SK-N-SH (cell line): ENCODE results near the gene S100A10. TPM values are rescaled to one million over a fixed set of nuclear protein-coding genes. Genes with fewer than 3 reads are reported as not detected.

Experiments
- CTCF ChIA-PET: fragments of 300-600, 350-600 bp; formaldehyde crosslinking; extraction: SDS; loops from one replicate; lab custom pipeline; 2021; lab: Yijun Ruan, JAX
- POLR2A ChIA-PET: fragments of 350-600 bp; sonication (Branson Sonifier 250); formaldehyde crosslinking; extraction: SDS; loops from one replicate; lab custom pipeline; 2020; ENCODE audit warnings: antibody characterized with exemption, inconsistent platforms; lab: Yijun Ruan, JAX
- DNase-seq: peaks from one replicate; pipeline ENCODE4 v3.0.0; 2012
- H2AFZ ChIP-seq: fragments of 200-600 bp; sonication (generic); 2 replicates; pipeline ENCODE4 v1.8.1; 2016; ENCODE audit warnings: antibody characterized with exemption, mild to moderate bottlenecking, low read depth
- H3F3A ChIP-seq: fragments of 200-600 bp; sonication (generic); replicated peaks from 2 replicates; pipeline ENCODE3; 2016; ENCODE audit warnings: antibody characterized with exemption, mild to moderate bottlenecking; ENCODE audit not compliant: insufficient read depth
- H3K27ac ChIP-seq, 2 experiments: fragments of 200-500 bp in 1 of 2; fragments of 200-600 bp in 1 of 2; sonication (Bioruptor generic) in 1 of 2; sonication (generic), shearing (Covaris generic) in 1 of 2; 2 replicates each; pipeline versions ENCODE4 v1.5.1 to v1.6.1; 2014 to 2016; ENCODE audit warnings: low read depth in 2 of 2, inconsistent platforms in 1 of 2, low read length in 1 of 2, mild to moderate bottlenecking in 1 of 2, mixed read lengths in 1 of 2
- H3K27me3 ChIP-seq: fragments of 200-600 bp; sonication (generic), shearing (Covaris generic); 2 replicates; pipeline ENCODE4 v1.6.1; 2016; ENCODE audit warnings: mixed run types; ENCODE audit not compliant: insufficient read depth
- H3K36me3 ChIP-seq, 2 experiments: fragments of 200-500 bp in 1 of 2; fragments of 200-600 bp in 1 of 2; sonication (Bioruptor generic) in 1 of 2; sonication (generic) in 1 of 2; replicated peaks in 1 of 2; 2 replicates each; pipeline versions ENCODE3 to v1.5.1; 2014 to 2016; ENCODE audit warnings: low read length in 1 of 2, mild to moderate bottlenecking in 1 of 2; ENCODE audit not compliant: insufficient read depth in 2 of 2, control insufficient read depth in 1 of 2
- H3K4me1 ChIP-seq, 2 experiments: fragments of 200-500 bp in 1 of 2; fragments of 200-600 bp in 1 of 2; sonication (Bioruptor generic) in 1 of 2; sonication (generic), shearing (Covaris generic) in 1 of 2; 2 replicates each; pipeline versions ENCODE4 v1.5.1 to v1.6.1; 2014 to 2016; ENCODE audit warnings: low read depth in 1 of 2, low read length in 1 of 2, mixed run types in 1 of 2; ENCODE audit not compliant: insufficient read depth in 2 of 2, control insufficient read depth in 1 of 2
- H3K4me2 ChIP-seq: fragments of 200-600 bp; sonication (generic), shearing (Covaris generic); 2 replicates; pipeline ENCODE4 v1.6.1; 2017; ENCODE audit warnings: mixed run types
- H3K4me3 ChIP-seq, 2 experiments: fragments of 200-500 bp in 1 of 2; fragments of 200-600 bp in 1 of 2; sonication (Bioruptor generic) in 1 of 2; sonication (generic), shearing (Covaris generic) in 1 of 2; 2 replicates each; pipeline versions ENCODE4 v1.5.1 to v1.8.1; 2014 to 2016; ENCODE audit warnings: low read depth in 2 of 2, inconsistent platforms in 1 of 2, low read length in 1 of 2, mild to moderate bottlenecking in 1 of 2, mixed read lengths in 1 of 2, moderate library complexity in 1 of 2
- H3K79me2 ChIP-seq: fragments of 200-600 bp; sonication (generic); 2 replicates; pipeline ENCODE4 v1.8.1; 2017; ENCODE audit warnings: mild to moderate bottlenecking; ENCODE audit not compliant: insufficient read depth
- H3K9ac ChIP-seq: fragments of 200-600 bp; sonication (generic); 2 replicates; pipeline ENCODE4 v1.6.1; 2017; ENCODE audit warnings: mixed run types
- H3K9me2 ChIP-seq: fragments of 200-600 bp; sonication (generic); 2 replicates; pipeline ENCODE4 v1.6.1; 2017; ENCODE audit warnings: mixed run types
- H3K9me3 ChIP-seq: fragments of 200-600 bp; sonication (generic); 2 replicates; pipeline ENCODE4 v1.6.1; 2017; ENCODE audit warnings: mixed run types, mild to moderate bottlenecking, moderate library complexity
- H4K20me1 ChIP-seq: fragments of 200-600 bp; sonication (generic); 2 replicates; pipeline ENCODE4 v1.6.1; 2017; ENCODE audit warnings: mild to moderate bottlenecking, mixed run types; ENCODE audit not compliant: insufficient read depth
- FOXJ3 ChIP-seq: sonication (generic); formaldehyde crosslinking; IDR thresholded peaks from 2 replicates; pipeline ENCODE4 v1.5.1; 2020; ENCODE audit warnings: mild to moderate bottlenecking, missing genetic modification reagents
- GATA2 ChIP-seq: sonication (generic); formaldehyde crosslinking; IDR thresholded peaks from 2 replicates; pipeline ENCODE4 v1.5.0; 2020; ENCODE audit warnings: mild to moderate bottlenecking, missing genetic modification reagents
- JUND ChIP-seq: IDR thresholded peaks from 2 replicates; pipeline ENCODE4 v1.4.0; 2012
- MEF2A ChIP-seq: IDR thresholded peaks from 2 replicates; pipeline ENCODE4 v1.4.0; 2012; ENCODE audit warnings: low read depth, borderline replicate concordance
- MXI1 ChIP-seq: IDR thresholded peaks from 2 replicates; pipeline ENCODE4 v1.6.1; 2012; ENCODE audit warnings: mild to moderate bottlenecking, low read depth, low read length, improper control_type of control experiment
- NRF1 ChIP-seq: IDR thresholded peaks from 2 replicates; pipeline ENCODE4 v1.6.1; 2012; ENCODE audit warnings: low read depth, mild to moderate bottlenecking, low read length
- RCOR1 ChIP-seq: fragments of 150-350 bp; IDR thresholded peaks from 2 replicates; pipeline ENCODE4 v1.6.1; 2017; ENCODE audit warnings: antibody characterized with exemption, low read length
- SMC3 ChIP-seq: IDR thresholded peaks from 2 replicates; pipeline ENCODE4 v1.6.1; 2012; ENCODE audit warnings: low read depth, low read length, improper control_type of control experiment
- TAF1 ChIP-seq: IDR thresholded peaks from 2 replicates; pipeline ENCODE4 v1.6.1; 2012; ENCODE audit warnings: low read depth, mild to moderate bottlenecking, low read length, moderate library complexity, borderline replicate concordance
- YY1 ChIP-seq: IDR thresholded peaks from 2 replicates; pipeline ENCODE4 v1.4.0; 2012; ENCODE audit warnings: low read depth, mild to moderate bottlenecking
- WGBS: methylation state at CpG from one replicate; pipeline ENCODE4 v1.1.6; 2017; ENCODE audit warnings: low lambda C conversion rate; 5-methylcytosine and 5-hydroxymethylcytosine counted together
- polyA plus RNA-seq, 3 experiments: library from polyadenylated mRNA; depleted of rRNA; stranded (reverse); fragments of >200 nt; gene quantifications; 2 replicates each; pipeline ENCODE4 v1.2.3, GENCODE V29; 2012
- TF ChIP-seq, protein P1 (sequence below): IDR thresholded peaks from 2 replicates; pipeline ENCODE4 v1.4.0; 2012; ENCODE audit warnings: low read depth, borderline replicate concordance
- TF ChIP-seq, protein P2 (sequence below): IDR thresholded peaks from 2 replicates; pipeline ENCODE4 v1.4.0; 2012; ENCODE audit warnings: low read depth
- TF ChIP-seq, protein P3 (sequence below): fragments of 200-600 bp; sonication (generic); IDR thresholded peaks from 2 replicates; pipeline ENCODE4 v1.6.1; 2017; ENCODE audit warnings: antibody characterized with exemption, mild to moderate bottlenecking, moderate library complexity

S100A10 gene
- polyA plus RNA-seq, 1 of the 3 experiments (the other 2 are of a cell fraction) = 161 TPM

DNA sequence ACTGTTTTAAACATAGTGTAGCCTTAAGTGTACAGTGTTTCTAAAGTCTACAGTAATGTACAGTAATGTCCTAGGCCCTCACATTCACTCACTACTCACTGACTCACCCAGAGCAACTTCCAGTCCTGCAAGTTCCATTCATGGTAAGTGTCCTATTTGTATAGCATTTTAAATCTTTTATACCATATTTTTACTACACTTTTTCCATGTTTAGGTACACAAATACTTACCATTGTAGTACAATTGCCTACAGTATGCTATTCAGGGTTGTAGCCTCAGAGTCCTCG, 3.6 kb upstream of the S100A10 start:
- no peaks in the 10 kb centered on the region for H3K36me3 ChIP-seq
- peaks cover under 1% of the 10 kb centered on the region; the same call in 1 of the 2 replicates for H3K27me3 ChIP-seq
- H3K9me3 ChIP-seq = no peaks in the 10 kb centered on the region
- H3F3A ChIP-seq = peaks cover 25% of the 10 kb centered on the region
- 10% methylated on average over 1 of the region's 1 CpG for WGBS
- no peak overlapping the region for H3K4me3 ChIP-seq
- H3K9ac ChIP-seq = no peak overlapping the region
- TF ChIP-seq MXI1 (no peak), YY1 (no peak), FOXJ3 (CRISPR knock-in tag) (no peak), SMC3 (no peak), GATA2 (CRISPR knock-in tag) (no peak), NRF1 (no peak), TAF1 (no peak), MEF2A (no peak), JUND (no peak), RCOR1 (no peak)
- TF ChIP-seq, protein P1, sequence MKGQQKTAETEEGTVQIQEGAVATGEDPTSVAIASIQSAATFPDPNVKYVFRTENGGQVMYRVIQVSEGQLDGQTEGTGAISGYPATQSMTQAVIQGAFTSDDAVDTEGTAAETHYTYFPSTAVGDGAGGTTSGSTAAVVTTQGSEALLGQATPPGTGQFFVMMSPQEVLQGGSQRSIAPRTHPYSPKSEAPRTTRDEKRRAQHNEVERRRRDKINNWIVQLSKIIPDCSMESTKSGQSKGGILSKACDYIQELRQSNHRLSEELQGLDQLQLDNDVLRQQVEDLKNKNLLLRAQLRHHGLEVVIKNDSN = no peak
- TF ChIP-seq, protein P2, sequence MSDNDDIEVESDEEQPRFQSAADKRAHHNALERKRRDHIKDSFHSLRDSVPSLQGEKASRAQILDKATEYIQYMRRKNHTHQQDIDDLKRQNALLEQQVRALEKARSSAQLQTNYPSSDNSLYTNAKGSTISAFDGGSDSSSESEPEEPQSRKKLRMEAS = no peak
- TF ChIP-seq, protein P3, sequence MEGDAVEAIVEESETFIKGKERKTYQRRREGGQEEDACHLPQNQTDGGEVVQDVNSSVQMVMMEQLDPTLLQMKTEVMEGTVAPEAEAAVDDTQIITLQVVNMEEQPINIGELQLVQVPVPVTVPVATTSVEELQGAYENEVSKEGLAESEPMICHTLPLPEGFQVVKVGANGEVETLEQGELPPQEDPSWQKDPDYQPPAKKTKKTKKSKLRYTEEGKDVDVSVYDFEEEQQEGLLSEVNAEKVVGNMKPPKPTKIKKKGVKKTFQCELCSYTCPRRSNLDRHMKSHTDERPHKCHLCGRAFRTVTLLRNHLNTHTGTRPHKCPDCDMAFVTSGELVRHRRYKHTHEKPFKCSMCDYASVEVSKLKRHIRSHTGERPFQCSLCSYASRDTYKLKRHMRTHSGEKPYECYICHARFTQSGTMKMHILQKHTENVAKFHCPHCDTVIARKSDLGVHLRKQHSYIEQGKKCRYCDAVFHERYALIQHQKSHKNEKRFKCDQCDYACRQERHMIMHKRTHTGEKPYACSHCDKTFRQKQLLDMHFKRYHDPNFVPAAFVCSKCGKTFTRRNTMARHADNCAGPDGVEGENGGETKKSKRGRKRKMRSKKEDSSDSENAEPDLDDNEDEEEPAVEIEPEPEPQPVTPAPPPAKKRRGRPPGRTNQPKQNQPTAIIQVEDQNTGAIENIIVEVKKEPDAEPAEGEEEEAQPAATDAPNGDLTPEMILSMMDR = no peak
- DNase-seq = no peak
- no peaks in the 10 kb centered on the region for H3K9me2 ChIP-seq
- H4K20me1 ChIP-seq = peaks cover 4% of the 10 kb centered on the region; the same call in 1 of the 2 replicates
- no peak overlapping the region for H3K27ac ChIP-seq
- H3K79me2 ChIP-seq = peaks cover 10% of the 10 kb centered on the region
- H3K4me1 ChIP-seq = peaks cover 5 to 8% of the 10 kb centered on the region in 2 experiments; a peak in 3 of 4 replicates
- no peak overlapping the region for H3K4me2 ChIP-seq
- POLR2A ChIA-PET = no interaction called here
- CTCF ChIA-PET = interaction anchor here (1.0 to 8.2 kb wide), 3 partner anchors 14 to 60 kb away, joined by 3 to 172 read pairs (median 3); no protein-coding TSS in a partner anchor
- no peak overlapping the region for H2AFZ ChIP-seq

DNA sequence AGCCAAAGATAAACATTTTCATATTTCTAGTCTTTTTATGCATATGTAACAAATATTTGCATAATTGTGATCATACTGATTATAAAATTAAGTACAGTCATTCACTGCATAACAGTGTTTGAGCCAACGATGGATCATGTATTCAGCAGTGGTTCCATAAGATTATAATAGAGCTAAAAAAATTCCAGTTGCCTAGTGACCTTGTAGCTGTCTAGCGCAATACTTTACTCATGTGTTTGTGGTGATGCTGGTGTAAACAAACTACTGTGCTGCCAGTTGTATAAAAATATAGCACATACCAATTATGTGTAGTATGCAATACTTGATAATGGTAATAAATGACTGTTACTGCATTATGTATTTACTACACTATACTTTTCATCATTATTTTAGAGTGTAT, 2.1 kb upstream of the S100A10 start:
- Histone ChIP-seq H3K79me2 (peaks cover 25% of the 10 kb centered on the region), H3K4me1 (peaks cover 8 to 15% of the 10 kb centered on the region in 2 experiments), H3K27ac (peak overlapping the region in 1 of 2 experiments; percentile 95; a peak in 2 of 4 replicates), H3K27me3 (no peaks in the 10 kb centered on the region; the same call in 1 of the 2 replicates), H3K4me3 (no peak overlapping the region), H3K9ac (no peak overlapping the region), H2AFZ (no peak overlapping the region), H3K9me2 (no peaks in the 10 kb centered on the region), H3K36me3 (no peaks in the 10 kb centered on the region), H3K9me3 (no peaks in the 10 kb centered on the region), H4K20me1 (peaks cover 16% of the 10 kb centered on the region; the same call in 1 of the 2 replicates), H3K4me2 (no peak overlapping the region), H3F3A (peaks cover 36% of the 10 kb centered on the region)
- ChIA-PET POLR2A (no interaction called here), CTCF (interaction anchor here (0.8 to 1.6 kb wide), 4 partner anchors 13 to 105 kb away, joined by 3 to 5 read pairs (median 4); no protein-coding TSS in a partner anchor)
- WGBS = 17% methylated on average over 2 of the region's 2 CpGs
- no peak for DNase-seq
- TF ChIP-seq RCOR1 = no peak
